H9 (cell line): ENCODE results near the gene MATN4. TPM values are rescaled to one million over a fixed set of nuclear protein-coding genes. Genes with fewer than 3 reads are reported as not detected.

Source experiments
- DNase-seq: peaks from one replicate; pipeline ENCODE4 v3.0.0-alpha.2; 2017
- H2AFZ ChIP-seq: one replicate; pipeline ENCODE4 v1.6.1; 2013; ENCODE audit warnings: mild to moderate bottlenecking, low read length, control low read depth, moderate library complexity
- H2AK5ac ChIP-seq: 2 replicates; pipeline ENCODE4 v1.6.1; 2013; ENCODE audit warnings: low read length, control low read depth, mixed read lengths; ENCODE audit not compliant: insufficient read length
- H2BK120ac ChIP-seq: one replicate; pipeline ENCODE4 v1.6.1; 2013; ENCODE audit warnings: low read depth, mild to moderate bottlenecking, low read length, control low read depth, inconsistent platforms; ENCODE audit not compliant: poor library complexity, severe bottlenecking
- H2BK12ac ChIP-seq: 2 replicates; pipeline ENCODE4 v1.6.1; 2013; ENCODE audit warnings: low read length, control low read depth, mixed read lengths, low read depth; ENCODE audit not compliant: insufficient read length
- H2BK15ac ChIP-seq: 2 replicates; pipeline ENCODE4 v1.6.1; 2013; ENCODE audit warnings: low read depth, low read length, control low read depth
- H2BK20ac ChIP-seq: one replicate; pipeline ENCODE4 v1.6.1; 2013; ENCODE audit warnings: low read depth, mild to moderate bottlenecking, low read length, control low read depth, inconsistent platforms; ENCODE audit not compliant: poor library complexity, severe bottlenecking
- H2BK5ac ChIP-seq: 2 replicates; pipeline ENCODE4 v1.6.1; 2013; ENCODE audit warnings: low read length, control low read depth, mixed read lengths; ENCODE audit not compliant: insufficient read length
- H3K14ac ChIP-seq: 2 replicates; pipeline ENCODE4 v1.6.1; 2013; ENCODE audit warnings: low read length, control low read depth; ENCODE audit not compliant: insufficient read depth
- H3K18ac ChIP-seq: 2 replicates; pipeline ENCODE4 v1.6.1; 2013; ENCODE audit warnings: low read depth, mild to moderate bottlenecking, mixed read lengths, low read length, control low read depth; ENCODE audit not compliant: insufficient read length
- H3K23ac ChIP-seq: 2 replicates; pipeline ENCODE4 v1.6.1; 2013; ENCODE audit warnings: low read length, control low read depth, mixed read lengths, low read depth; ENCODE audit not compliant: insufficient read length
- H3K23me2 ChIP-seq: 2 replicates; pipeline ENCODE4 v1.6.1; 2013; ENCODE audit warnings: low read depth, mild to moderate bottlenecking, mixed read lengths, low read length, control low read depth; ENCODE audit not compliant: insufficient read length, poor library complexity, severe bottlenecking
- H3K27ac ChIP-seq: 2 replicates; pipeline ENCODE4 v1.5.1; 2013; ENCODE audit warnings: low read length, control low read depth, mixed read lengths, low read depth; ENCODE audit not compliant: insufficient read length
- H3K27me3 ChIP-seq: 2 replicates; pipeline ENCODE4 v1.6.1; 2013; ENCODE audit warnings: low read length, control low read depth, inconsistent platforms; ENCODE audit not compliant: insufficient read depth
- H3K4ac ChIP-seq: 2 replicates; pipeline ENCODE4 v1.6.1; 2013; ENCODE audit warnings: low read depth, mild to moderate bottlenecking, control low read depth, inconsistent platforms, low read length, moderate library complexity
- H3K4me1 ChIP-seq: 2 replicates; pipeline ENCODE4 v1.6.1; 2013; ENCODE audit warnings: low read length, control low read depth, inconsistent platforms; ENCODE audit not compliant: insufficient read depth
- H3K4me2 ChIP-seq: 2 replicates; pipeline ENCODE4 v1.6.1; 2013; ENCODE audit warnings: low read length, control low read depth, mixed read lengths; ENCODE audit not compliant: insufficient read length, insufficient read depth
- H3K56ac ChIP-seq: 2 replicates; pipeline ENCODE4 v1.6.1; 2013; ENCODE audit warnings: low read depth, mild to moderate bottlenecking, mixed read lengths, low read length, control low read depth; ENCODE audit not compliant: insufficient read length
- H3K79me1 ChIP-seq: 2 replicates; pipeline ENCODE4 v1.6.1; 2013; ENCODE audit warnings: low read depth, mild to moderate bottlenecking, moderate library complexity, low read length, control low read depth, inconsistent platforms; ENCODE audit not compliant: insufficient read depth, poor library complexity, severe bottlenecking
- H3K79me2 ChIP-seq: 2 replicates; pipeline ENCODE4 v1.6.1; 2013; ENCODE audit warnings: low read length, control low read depth, inconsistent platforms; ENCODE audit not compliant: insufficient read depth
- H3K9ac ChIP-seq: 2 replicates; pipeline ENCODE4 v1.6.1; 2013; ENCODE audit warnings: low read length, control low read depth, mixed read lengths; ENCODE audit not compliant: insufficient read length; ENCODE audit errors: extremely low read depth
- H3K9me3 ChIP-seq: one replicate; pipeline ENCODE4 v1.6.1; 2013; ENCODE audit warnings: low read depth, low read length, inconsistent platforms; ENCODE audit not compliant: control insufficient read depth
- H3T11ph ChIP-seq: one replicate; pipeline ENCODE4 v1.6.1; 2013; ENCODE audit warnings: mild to moderate bottlenecking, low read length, control low read depth, inconsistent platforms
- H4K20me1 ChIP-seq: one replicate; pipeline ENCODE4 v1.6.1; 2013; ENCODE audit not compliant: control insufficient read depth, insufficient read length, insufficient read depth
- H4K5ac ChIP-seq: 2 replicates; pipeline ENCODE4 v1.6.1; 2013; ENCODE audit warnings: low read depth, mild to moderate bottlenecking, mixed read lengths, low read length, control low read depth; ENCODE audit not compliant: insufficient read length
- H4K8ac ChIP-seq: replicated peaks from 2 replicates; pipeline ENCODE4 v1.6.1; 2013; ENCODE audit warnings: low read length, control low read depth, mixed read lengths, low read depth; ENCODE audit not compliant: insufficient read length
- H4K91ac ChIP-seq: 2 replicates; pipeline ENCODE4 v1.6.1; 2013; ENCODE audit warnings: low read depth, mild to moderate bottlenecking, moderate library complexity, mixed read lengths, low read length, control low read depth; ENCODE audit not compliant: insufficient read length
- H3K27ac Mint-ChIP-seq, 3 experiments: 2 replicates in 2 of 3; 3 replicates in 1 of 3; pipeline ENCODE4 v1.8.0; 2020 to 2021; ENCODE audit warnings: mixed read lengths in 3 of 3, mild to moderate bottlenecking in 1 of 3, moderate library complexity in 1 of 3
- H3K27me3 Mint-ChIP-seq: 2 replicates; pipeline ENCODE4 v1.8.0; 2021; ENCODE audit warnings: low read depth, mild to moderate bottlenecking, moderate library complexity, mixed read lengths
- H3K36me3 Mint-ChIP-seq, 3 experiments: 2 replicates in 2 of 3; 3 replicates in 1 of 3; pipeline ENCODE4 v1.8.0; 2020 to 2021; ENCODE audit warnings: low read depth in 3 of 3, mixed read lengths in 3 of 3; ENCODE audit not compliant: insufficient read depth in 1 of 3
- H3K4me1 Mint-ChIP-seq, 2 experiments: 2 replicates each; pipeline ENCODE4 v1.8.0; 2020; ENCODE audit warnings: mixed read lengths in 2 of 2
- H3K4me3 Mint-ChIP-seq, 2 experiments: 2 replicates in 1 of 2; 3 replicates in 1 of 2; pipeline ENCODE4 v1.8.0; 2020 to 2021; ENCODE audit warnings: mild to moderate bottlenecking in 2 of 2, mixed read lengths in 2 of 2, moderate library complexity in 1 of 2
- H3K9me3 Mint-ChIP-seq, 2 experiments: 2 replicates in 1 of 2; 3 replicates in 1 of 2; pipeline ENCODE4 v1.8.0; 2020; ENCODE audit warnings: mild to moderate bottlenecking in 2 of 2, mixed read lengths in 2 of 2, moderate library complexity in 1 of 2
- CTCF ChIP-seq: fragments of 200-600 bp; sonication (generic); conservative IDR thresholded peaks from 3 replicates; pipeline ENCODE4 v1.8.0; 2021; ENCODE audit warnings: antibody characterized with exemption, mild to moderate bottlenecking
- WGBS: extraction: QIAGEN DNeasy Blood & Tissue Kit; methylation state at CpG from one replicate; pipeline ENCODE4 v1.1.7; 2013; ENCODE audit warnings: missing lambda C conversion rate, low lambda C conversion rate, mixed read lengths; ENCODE audit not compliant: insufficient read length; ENCODE audit errors: extremely low coverage; 5-methylcytosine and 5-hydroxymethylcytosine counted together
- total RNA-seq: library from RNA; stranded (reverse); gene quantifications from 2 replicates; pipeline ENCODE4 v1.2.1, GENCODE V29; 2021

MATN4 gene
- total RNA-seq, 1 experiment from 2014 or later: 0.11 TPM

GRCh38 chr20:45320948-45321595, 13.0 kb upstream of the MATN4 start:
- H3K27me3 ChIP-seq: no peaks in the 10 kb centered on the region
- Mint-ChIP-seq H3K36me3 (peaks cover 0 to under 1% (median 0%) of the 10 kb centered on the region in 3 experiments; a peak in 1 of 7 replicates), H3K9me3 (no peaks in the 10 kb centered on the region), H3K27me3 (peaks cover 8% of the 10 kb centered on the region), H3K4me3 (no peak overlapping the region), H3K27ac (no peak overlapping the region), H3K4me1 (peaks cover 7 to 8% of the 10 kb centered on the region in 2 experiments; a peak in 2 of 4 replicates)
- H3K4me1 ChIP-seq: no peaks in the 10 kb centered on the region
- no peak for TF ChIP-seq CTCF
- no peak overlapping the region for H3K56ac ChIP-seq
- no CpG with 5 or more reads among the region's 5 CpGs for WGBS
- H2BK20ac ChIP-seq: no peak overlapping the region
- H3K4me2 ChIP-seq: no peak overlapping the region
- H3K23ac ChIP-seq: no peak overlapping the region
- no peak overlapping the region for H2BK15ac ChIP-seq
- H3K27ac ChIP-seq: no peak overlapping the region
- H3K4ac ChIP-seq: no peak overlapping the region
- no peak for DNase-seq
- H2BK5ac ChIP-seq: no peak overlapping the region
- H3K79me2 ChIP-seq: no peaks in the 10 kb centered on the region
- H4K5ac ChIP-seq: no peak overlapping the region
- H3T11ph ChIP-seq: no peak overlapping the region
- H4K20me1 ChIP-seq: no peaks in the 10 kb centered on the region
- H3K9ac ChIP-seq: no peak overlapping the region
- H2AFZ ChIP-seq: no peak overlapping the region
- H3K79me1 ChIP-seq: no peaks in the 10 kb centered on the region
- H4K8ac ChIP-seq: no peak overlapping the region
- H3K18ac ChIP-seq: no peak overlapping the region
- no peak overlapping the region for H2AK5ac ChIP-seq
- H3K23me2 ChIP-seq: no peaks in the 10 kb centered on the region
- H4K91ac ChIP-seq: no peak overlapping the region
- H2BK120ac ChIP-seq: no peak overlapping the region
- no peak overlapping the region for H3K14ac ChIP-seq
- H3K9me3 ChIP-seq: no peaks in the 10 kb centered on the region
- H2BK12ac ChIP-seq: no peak overlapping the region
